Measurements from ENCODE around the gene FBXL20.

DNA sequence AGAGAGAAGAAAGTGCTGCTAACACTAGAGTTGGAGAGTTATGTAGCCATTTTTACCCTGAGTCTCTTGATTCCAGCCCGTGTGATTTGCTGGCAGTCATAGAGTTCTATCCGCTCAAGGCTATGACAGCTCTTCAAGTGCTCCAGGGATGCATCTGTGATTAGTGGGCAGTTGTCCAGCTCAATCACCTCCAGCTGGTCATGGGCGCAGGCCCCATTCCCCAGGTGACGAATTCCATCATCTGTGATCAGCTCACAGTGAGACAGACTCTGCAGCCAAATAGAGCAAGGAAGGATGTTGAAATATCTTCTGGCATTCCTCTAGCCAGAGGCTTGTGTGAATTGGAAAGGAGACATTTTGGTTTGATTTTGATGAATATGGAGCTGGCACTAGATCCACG is 137.3 kb downstream of the FBXL20 start:
- TF ChIP-seq, protein P1, sequence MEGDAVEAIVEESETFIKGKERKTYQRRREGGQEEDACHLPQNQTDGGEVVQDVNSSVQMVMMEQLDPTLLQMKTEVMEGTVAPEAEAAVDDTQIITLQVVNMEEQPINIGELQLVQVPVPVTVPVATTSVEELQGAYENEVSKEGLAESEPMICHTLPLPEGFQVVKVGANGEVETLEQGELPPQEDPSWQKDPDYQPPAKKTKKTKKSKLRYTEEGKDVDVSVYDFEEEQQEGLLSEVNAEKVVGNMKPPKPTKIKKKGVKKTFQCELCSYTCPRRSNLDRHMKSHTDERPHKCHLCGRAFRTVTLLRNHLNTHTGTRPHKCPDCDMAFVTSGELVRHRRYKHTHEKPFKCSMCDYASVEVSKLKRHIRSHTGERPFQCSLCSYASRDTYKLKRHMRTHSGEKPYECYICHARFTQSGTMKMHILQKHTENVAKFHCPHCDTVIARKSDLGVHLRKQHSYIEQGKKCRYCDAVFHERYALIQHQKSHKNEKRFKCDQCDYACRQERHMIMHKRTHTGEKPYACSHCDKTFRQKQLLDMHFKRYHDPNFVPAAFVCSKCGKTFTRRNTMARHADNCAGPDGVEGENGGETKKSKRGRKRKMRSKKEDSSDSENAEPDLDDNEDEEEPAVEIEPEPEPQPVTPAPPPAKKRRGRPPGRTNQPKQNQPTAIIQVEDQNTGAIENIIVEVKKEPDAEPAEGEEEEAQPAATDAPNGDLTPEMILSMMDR (conservative IDR thresholded peaks at IDR 0.05; ENCODE audit: low read depth, low read length) = no peak
- no peak for TF ChIP-seq EZH2 (IDR thresholded peaks at IDR 0.05; ENCODE audit: borderline replicate concordance, low read depth, low read length, poor library complexity, severe bottlenecking)

Measured in A673 (cell line).